ENCODE measurements around the gene RALGPS2.

Gene RALGPS2

DNA sequence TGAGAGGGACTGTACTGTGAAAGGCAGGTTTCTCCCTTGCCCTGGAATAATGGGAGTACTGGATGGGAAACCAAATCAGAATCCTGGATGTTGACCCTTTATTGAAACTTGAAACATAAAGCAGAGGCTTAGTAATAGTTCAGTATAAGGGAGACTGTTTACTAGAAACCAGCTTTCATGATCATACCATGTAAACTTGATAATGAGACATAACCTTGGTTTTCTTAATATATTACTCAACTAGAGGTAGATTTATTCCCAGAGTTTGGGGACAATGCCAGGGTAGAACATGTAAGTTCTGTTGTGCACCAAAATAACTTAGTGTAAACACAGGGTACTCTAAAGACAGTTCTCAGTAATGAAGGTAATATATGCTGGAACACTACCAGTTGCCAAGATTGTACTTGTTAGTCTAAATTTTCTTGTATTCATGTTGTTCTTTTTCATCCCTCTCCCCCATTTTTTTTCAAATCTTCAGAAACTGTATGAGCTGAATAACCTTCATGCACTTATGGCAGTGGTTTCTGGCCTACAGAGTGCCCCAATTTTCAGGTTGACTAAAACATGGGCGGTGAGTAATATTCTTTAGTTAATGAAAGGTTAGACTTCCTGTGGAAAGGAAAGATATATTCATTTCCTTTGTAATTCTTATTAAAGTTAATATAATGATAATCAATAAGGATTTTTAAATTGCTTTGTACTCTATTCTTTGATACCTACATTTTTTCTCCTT is 96.3 kb downstream of the RALGPS2 start:
- Histone ChIP-seq H3K23ac (ENCODE audit: low read depth, low read length, poor library complexity) (no peak overlapping the region), H2AFZ (ENCODE audit: low read length) (no peak overlapping the region), H2AK5ac (ENCODE audit: low read depth, low read length) (no peak overlapping the region), H3K27ac (replicated peaks; ENCODE audit: low read length) (no peak overlapping the region), H3K9me3 (replicated peaks in 1 of 2; ENCODE audit: control insufficient read depth in 2 of 2, insufficient read depth in 1 of 2, low read depth in 1 of 2, low read length in 2 of 2) (no peaks in the 10 kb centered on the region), H2BK12ac (ENCODE audit: low read length) (no peak overlapping the region), H2BK5ac (ENCODE audit: low read length) (no peak overlapping the region), H3K79me1 (ENCODE audit: low read depth, low read length) (no peaks in the 10 kb centered on the region), H3K4me1 (ENCODE audit: control insufficient read depth in 2 of 2, insufficient read depth in 1 of 2, low read depth in 1 of 2, low read length in 2 of 2) (no peaks in the 10 kb centered on the region), H4K8ac (ENCODE audit: low read depth, low read length) (no peak overlapping the region), H4K91ac (ENCODE audit: low read depth, low read length, poor library complexity) (no peak overlapping the region), H3K4me3 (ENCODE audit: low read length in 2 of 2) (no peak overlapping the region), H3K4me2 (ENCODE audit: insufficient read depth, low read length, poor library complexity, severe bottlenecking) (no peak overlapping the region), H3K9ac (ENCODE audit: low read depth, low read length, poor library complexity) (no peak overlapping the region), H3K4ac (ENCODE audit: low read length) (no peak overlapping the region), H3K14ac (ENCODE audit: low read length) (no peak overlapping the region), H3K36me3 (replicated peaks in 1 of 2; ENCODE audit: control insufficient read depth in 2 of 2, insufficient read depth in 2 of 2, low read length in 2 of 2) (peaks cover 0 to 2% of the 10 kb centered on the region in 2 donors), H3K18ac (ENCODE audit: low read length) (no peak overlapping the region), H3K27me3 (ENCODE audit: control insufficient read depth in 3 of 3, insufficient read depth in 3 of 3, low read depth in 1 of 3, low read length in 3 of 3) (no peaks in the 10 kb centered on the region), H2BK120ac (ENCODE audit: low read depth, low read length) (no peak overlapping the region), H2BK15ac (ENCODE audit: low read length) (no peak overlapping the region)
- no peak for DNase-seq (ENCODE audit: low spot score)
- no CpG with 5 or more reads among the region's 1 CpG for WGBS, 2 donors (ENCODE audit: extremely low coverage in 2 of 2, insufficient read length in 2 of 2, insufficient replicate concordance in 1 of 2)

DNA sequence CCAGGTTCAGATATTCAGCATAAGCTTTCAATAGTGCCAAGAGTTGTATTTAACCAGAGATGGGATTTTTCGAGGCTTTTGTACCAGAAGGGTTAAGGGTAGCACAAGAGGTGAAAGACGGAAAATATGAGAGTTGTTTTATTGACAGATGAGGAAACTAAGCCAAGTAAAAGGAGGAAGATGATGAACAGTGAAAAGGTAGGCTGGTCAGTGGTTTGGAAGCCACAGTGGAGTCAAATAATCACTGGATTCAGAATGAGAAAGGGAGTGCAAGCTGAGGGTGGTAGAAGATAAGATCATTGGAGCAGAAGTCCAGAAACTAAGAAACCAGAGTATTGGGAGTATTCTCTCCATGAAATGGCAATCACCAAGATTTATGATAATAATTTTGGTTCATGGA is 100.1 kb downstream of the RALGPS2 start:
- H3K18ac ChIP-seq (ENCODE audit: low read length) = no peak overlapping the region
- no peak overlapping the region for H2BK12ac ChIP-seq (ENCODE audit: low read length)
- H3K23ac ChIP-seq (ENCODE audit: low read depth, low read length, poor library complexity) = no peak overlapping the region
- no peak overlapping the region for H3K27ac ChIP-seq (replicated peaks; ENCODE audit: low read length)
- H2BK120ac ChIP-seq (ENCODE audit: low read depth, low read length) = no peak overlapping the region
- H4K91ac ChIP-seq (ENCODE audit: low read depth, low read length, poor library complexity) = no peak overlapping the region
- WGBS, 2 donors (ENCODE audit: extremely low coverage in 2 of 2, insufficient read length in 2 of 2, insufficient replicate concordance in 1 of 2) = no CpG with 5 or more reads among the region's 2 CpGs
- no peak overlapping the region for H2BK5ac ChIP-seq (ENCODE audit: low read length)
- no peak overlapping the region for H3K4me3 ChIP-seq (ENCODE audit: low read length in 2 of 2)
- no peak overlapping the region for H2AFZ ChIP-seq (ENCODE audit: low read length)
- H3K9ac ChIP-seq (ENCODE audit: low read depth, low read length, poor library complexity) = no peak overlapping the region
- no peaks in the 10 kb centered on the region for H3K27me3 ChIP-seq (ENCODE audit: control insufficient read depth in 3 of 3, insufficient read depth in 3 of 3, low read depth in 1 of 3, low read length in 3 of 3)
- H3K14ac ChIP-seq (ENCODE audit: low read length) = no peak overlapping the region
- no peaks in the 10 kb centered on the region for H3K4me1 ChIP-seq (ENCODE audit: control insufficient read depth in 2 of 2, insufficient read depth in 1 of 2, low read depth in 1 of 2, low read length in 2 of 2)
- no peak overlapping the region for H4K8ac ChIP-seq (ENCODE audit: low read depth, low read length)
- DNase-seq (ENCODE audit: low spot score) = no peak
- no peak overlapping the region for H2BK15ac ChIP-seq (ENCODE audit: low read length)
- no peak overlapping the region for H3K4me2 ChIP-seq (ENCODE audit: insufficient read depth, low read length, poor library complexity, severe bottlenecking)
- no peak overlapping the region for H2AK5ac ChIP-seq (ENCODE audit: low read depth, low read length)
- peaks cover 2 to 7% of the 10 kb centered on the region in 2 donors for H3K9me3 ChIP-seq (replicated peaks in 1 of 2; ENCODE audit: control insufficient read depth in 2 of 2, insufficient read depth in 1 of 2, low read depth in 1 of 2, low read length in 2 of 2)
- H3K36me3 ChIP-seq (replicated peaks in 1 of 2; ENCODE audit: control insufficient read depth in 2 of 2, insufficient read depth in 2 of 2, low read length in 2 of 2) = peaks cover 2 to 3% of the 10 kb centered on the region in 2 donors
- peaks cover 3% of the 10 kb centered on the region for H3K79me1 ChIP-seq (ENCODE audit: low read depth, low read length)
- no peak overlapping the region for H3K4ac ChIP-seq (ENCODE audit: low read length)

DNA sequence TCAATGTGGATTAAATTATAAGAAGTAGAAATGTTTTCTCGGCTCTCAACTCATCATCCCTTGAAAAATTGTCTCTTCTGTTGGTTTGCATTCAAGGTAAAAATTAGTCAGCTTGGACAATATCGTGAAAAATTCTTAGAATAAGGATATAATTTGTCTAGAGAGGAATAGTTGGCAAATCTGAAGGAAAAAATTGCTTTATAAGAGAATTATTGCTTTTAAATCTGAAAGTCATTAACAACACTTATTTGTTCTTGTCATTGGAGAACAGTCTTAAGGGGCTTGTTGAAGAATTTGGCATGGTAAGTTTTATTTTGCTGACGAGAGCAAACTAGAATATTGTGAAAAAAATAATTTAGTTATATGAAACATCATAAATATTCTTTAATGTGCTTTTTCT is 119.4 kb downstream of the RALGPS2 start:
- H3K4me3 ChIP-seq (ENCODE audit: low read length in 2 of 2) = no peak overlapping the region
- no peak overlapping the region for H3K4ac ChIP-seq (ENCODE audit: low read length)
- no peak overlapping the region for H2AFZ ChIP-seq (ENCODE audit: low read length)
- no peak overlapping the region for H3K27ac ChIP-seq (replicated peaks; ENCODE audit: low read length)
- no peaks in the 10 kb centered on the region for H3K4me1 ChIP-seq (ENCODE audit: control insufficient read depth in 2 of 2, insufficient read depth in 1 of 2, low read depth in 1 of 2, low read length in 2 of 2)
- no peaks in the 10 kb centered on the region for H3K79me1 ChIP-seq (ENCODE audit: low read depth, low read length)
- no peak overlapping the region for H2BK12ac ChIP-seq (ENCODE audit: low read length)
- no peak overlapping the region for H3K18ac ChIP-seq (ENCODE audit: low read length)
- H2BK15ac ChIP-seq (ENCODE audit: low read length) = no peak overlapping the region
- H3K23ac ChIP-seq (ENCODE audit: low read depth, low read length, poor library complexity) = no peak overlapping the region
- no peak overlapping the region for H2BK120ac ChIP-seq (ENCODE audit: low read depth, low read length)
- no peaks in the 10 kb centered on the region for H3K36me3 ChIP-seq (replicated peaks in 1 of 2; ENCODE audit: control insufficient read depth in 2 of 2, insufficient read depth in 2 of 2, low read length in 2 of 2)
- no peak overlapping the region for H4K8ac ChIP-seq (ENCODE audit: low read depth, low read length)
- DNase-seq (ENCODE audit: low spot score) = no peak
- H3K9ac ChIP-seq (ENCODE audit: low read depth, low read length, poor library complexity) = no peak overlapping the region
- no peaks in the 10 kb centered on the region for H3K9me3 ChIP-seq (replicated peaks in 1 of 2; ENCODE audit: control insufficient read depth in 2 of 2, insufficient read depth in 1 of 2, low read depth in 1 of 2, low read length in 2 of 2)
- H2BK5ac ChIP-seq (ENCODE audit: low read length) = no peak overlapping the region
- no CpG with 5 or more reads among the region's 3 CpGs for WGBS, 2 donors (ENCODE audit: extremely low coverage in 2 of 2, insufficient read length in 2 of 2, insufficient replicate concordance in 1 of 2)
- H2AK5ac ChIP-seq (ENCODE audit: low read depth, low read length) = no peak overlapping the region
- H3K27me3 ChIP-seq (ENCODE audit: control insufficient read depth in 3 of 3, insufficient read depth in 3 of 3, low read depth in 1 of 3, low read length in 3 of 3) = no peaks in the 10 kb centered on the region
- no peak overlapping the region for H4K91ac ChIP-seq (ENCODE audit: low read depth, low read length, poor library complexity)
- no peak overlapping the region for H3K4me2 ChIP-seq (ENCODE audit: insufficient read depth, low read length, poor library complexity, severe bottlenecking)
- H3K14ac ChIP-seq (ENCODE audit: low read length) = no peak overlapping the region

DNA sequence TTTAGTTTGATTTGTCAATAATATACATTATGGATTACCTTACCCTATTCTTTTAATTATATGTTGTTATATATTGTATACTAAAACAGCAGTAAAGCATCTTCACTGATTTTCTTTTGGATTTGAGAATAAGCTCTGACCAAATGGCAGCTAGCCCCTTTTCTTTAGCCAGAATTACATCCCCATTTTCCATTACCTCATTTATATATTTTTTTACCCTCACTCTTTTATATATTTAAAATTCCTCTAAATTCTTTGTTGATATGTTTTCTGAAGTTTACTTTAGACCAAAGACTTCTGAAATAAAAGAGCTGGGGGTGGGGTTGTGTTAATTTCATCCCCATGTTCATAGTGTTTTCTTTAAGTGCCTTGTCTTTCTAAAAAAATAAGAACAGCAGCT is 121.3 kb downstream of the RALGPS2 start:
- Histone ChIP-seq H3K4me3 (ENCODE audit: low read length in 2 of 2) (no peak overlapping the region), H3K18ac (ENCODE audit: low read length) (no peak overlapping the region), H3K79me1 (ENCODE audit: low read depth, low read length) (no peaks in the 10 kb centered on the region), H3K27me3 (ENCODE audit: control insufficient read depth in 3 of 3, insufficient read depth in 3 of 3, low read depth in 1 of 3, low read length in 3 of 3) (no peaks in the 10 kb centered on the region), H2AFZ (ENCODE audit: low read length) (no peak overlapping the region), H2BK12ac (ENCODE audit: low read length) (no peak overlapping the region), H3K4me2 (ENCODE audit: insufficient read depth, low read length, poor library complexity, severe bottlenecking) (no peak overlapping the region), H2BK15ac (ENCODE audit: low read length) (no peak overlapping the region), H3K27ac (replicated peaks; ENCODE audit: low read length) (no peak overlapping the region), H2BK5ac (ENCODE audit: low read length) (no peak overlapping the region), H4K91ac (ENCODE audit: low read depth, low read length, poor library complexity) (no peak overlapping the region), H4K8ac (ENCODE audit: low read depth, low read length) (no peak overlapping the region), H3K23ac (ENCODE audit: low read depth, low read length, poor library complexity) (no peak overlapping the region), H3K4ac (ENCODE audit: low read length) (no peak overlapping the region), H3K9ac (ENCODE audit: low read depth, low read length, poor library complexity) (no peak overlapping the region), H3K14ac (ENCODE audit: low read length) (no peak overlapping the region), H3K4me1 (ENCODE audit: control insufficient read depth in 2 of 2, insufficient read depth in 1 of 2, low read depth in 1 of 2, low read length in 2 of 2) (no peaks in the 10 kb centered on the region), H3K9me3 (replicated peaks in 1 of 2; ENCODE audit: control insufficient read depth in 2 of 2, insufficient read depth in 1 of 2, low read depth in 1 of 2, low read length in 2 of 2) (no peaks in the 10 kb centered on the region), H2AK5ac (ENCODE audit: low read depth, low read length) (no peak overlapping the region), H2BK120ac (ENCODE audit: low read depth, low read length) (no peak overlapping the region), H3K36me3 (replicated peaks in 1 of 2; ENCODE audit: control insufficient read depth in 2 of 2, insufficient read depth in 2 of 2, low read length in 2 of 2) (no peaks in the 10 kb centered on the region)
- DNase-seq (ENCODE audit: low spot score) = no peak
